Prostate gland (tissue), 2 donors: ENCODE measurements around the gene GAS6.

Source experiments
- POLR2AphosphoS5 ChIP-seq: sonication (generic); formaldehyde crosslinking; IDR thresholded peaks from one replicate; pipeline ENCODE4 v1.6.1; 2017; ENCODE audit warnings: antibody characterized with exemption
- TF ChIP-seq, protein P1 (sequence below), 4 experiments: fragments of 200-600 bp in 2 of 4; fragments of 450-650 bp in 2 of 4; sonication (generic) in 2 of 4; IDR thresholded peaks; 1 replicate in 3 of 4; 2 replicates in 1 of 4; pipeline ENCODE4 v1.5.1; 2016 to 2019; ENCODE audit warnings: antibody characterized with exemption in 4 of 4, mild to moderate bottlenecking in 2 of 4, moderate library complexity in 2 of 4

- TF ChIP-seq POLR2AphosphoS5, result no peak
- TF ChIP-seq, protein P1, sequence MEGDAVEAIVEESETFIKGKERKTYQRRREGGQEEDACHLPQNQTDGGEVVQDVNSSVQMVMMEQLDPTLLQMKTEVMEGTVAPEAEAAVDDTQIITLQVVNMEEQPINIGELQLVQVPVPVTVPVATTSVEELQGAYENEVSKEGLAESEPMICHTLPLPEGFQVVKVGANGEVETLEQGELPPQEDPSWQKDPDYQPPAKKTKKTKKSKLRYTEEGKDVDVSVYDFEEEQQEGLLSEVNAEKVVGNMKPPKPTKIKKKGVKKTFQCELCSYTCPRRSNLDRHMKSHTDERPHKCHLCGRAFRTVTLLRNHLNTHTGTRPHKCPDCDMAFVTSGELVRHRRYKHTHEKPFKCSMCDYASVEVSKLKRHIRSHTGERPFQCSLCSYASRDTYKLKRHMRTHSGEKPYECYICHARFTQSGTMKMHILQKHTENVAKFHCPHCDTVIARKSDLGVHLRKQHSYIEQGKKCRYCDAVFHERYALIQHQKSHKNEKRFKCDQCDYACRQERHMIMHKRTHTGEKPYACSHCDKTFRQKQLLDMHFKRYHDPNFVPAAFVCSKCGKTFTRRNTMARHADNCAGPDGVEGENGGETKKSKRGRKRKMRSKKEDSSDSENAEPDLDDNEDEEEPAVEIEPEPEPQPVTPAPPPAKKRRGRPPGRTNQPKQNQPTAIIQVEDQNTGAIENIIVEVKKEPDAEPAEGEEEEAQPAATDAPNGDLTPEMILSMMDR (IDR thresholded peaks at IDR 0.05), result no peak
These were observed 36.9 kb downstream of the GAS6 start for GRCh38 chr13:113827021-113827420.
